HEK293 (cell line): Measurements from ENCODE around the gene CRTC1.

Source experiments
- CTCF ChIA-PET: fragments of 350-600 bp; formaldehyde crosslinking; extraction: SDS; loops from one replicate; lab custom pipeline; 2021; ENCODE audit warnings: antibody characterized with exemption; lab: Yijun Ruan, JAX
- POLR2A ChIA-PET: fragments of 300-600 bp; formaldehyde crosslinking; extraction: SDS; loops from one replicate; lab custom pipeline; 2020; ENCODE audit warnings: antibody characterized with exemption, inconsistent platforms; lab: Yijun Ruan, JAX
- H3K27ac ChIP-seq: fragments of 200-500 bp; sonication (Bioruptor generic); 2 replicates; pipeline ENCODE4 v1.5.1; 2014; ENCODE audit warnings: low read depth, low read length, control low read depth, inconsistent platforms; ENCODE audit errors: extremely low read depth
- H3K36me3 ChIP-seq, 2 experiments: fragments of 200-500 bp in 1 of 2; sonication (Bioruptor generic) in 1 of 2; 1 replicate in 1 of 2; 2 replicates in 1 of 2; pipeline ENCODE4 v1.5.1; 2014 to 2017; ENCODE audit warnings: inconsistent platforms in 2 of 2, low read length in 2 of 2; ENCODE audit not compliant: control insufficient read depth in 2 of 2, insufficient read depth in 1 of 2
- H3K4me1 ChIP-seq: fragments of 200-500 bp; sonication (Bioruptor generic); 2 replicates; pipeline ENCODE4 v1.5.1; 2014; ENCODE audit warnings: mild to moderate bottlenecking, low read length, inconsistent platforms; ENCODE audit not compliant: control insufficient read depth, insufficient read depth
- H3K4me3 ChIP-seq: 2 replicates; pipeline ENCODE4 v1.5.1; 2011; ENCODE audit warnings: low read depth, mild to moderate bottlenecking, control low read depth, low read length, moderate library complexity
- H3K9me3 ChIP-seq: fragments of 200-500 bp; sonication (Bioruptor generic); 2 replicates; pipeline ENCODE4 v1.5.1; 2014; ENCODE audit warnings: low read depth, low read length, inconsistent platforms; ENCODE audit not compliant: control insufficient read depth, insufficient read depth
- GFI1B ChIP-seq: fragments of 450-650 bp; formaldehyde crosslinking; IDR thresholded peaks from 2 replicates; pipeline ENCODE4 v1.5.1; 2016; ENCODE audit warnings: missing biosample characterization, missing genetic modification characterization
- KLF16 ChIP-seq: fragments of 450-650 bp; formaldehyde crosslinking; IDR thresholded peaks from 2 replicates; pipeline ENCODE4 v1.5.1; 2017; ENCODE audit warnings: missing biosample characterization, missing genetic modification characterization
- MZF1 ChIP-seq: fragments of 450-650 bp; formaldehyde crosslinking; IDR thresholded peaks from 2 replicates; pipeline ENCODE4 v1.5.1; 2017; ENCODE audit warnings: missing biosample characterization, missing genetic modification characterization, borderline replicate concordance
- RBAK ChIP-seq: fragments of 450-650 bp; formaldehyde crosslinking; IDR thresholded peaks from 2 replicates; pipeline ENCODE4 v1.5.1; 2016; ENCODE audit warnings: missing biosample characterization, missing genetic modification characterization
- SCRT2 ChIP-seq: fragments of 450-650 bp; formaldehyde crosslinking; IDR thresholded peaks from 2 replicates; pipeline ENCODE4 v1.5.1; 2016; ENCODE audit warnings: missing biosample characterization, missing genetic modification characterization
- ZBTB1 ChIP-seq: fragments of 450-650 bp; formaldehyde crosslinking; IDR thresholded peaks from 2 replicates; pipeline ENCODE4 v1.5.1; 2016; ENCODE audit warnings: missing biosample characterization, missing genetic modification characterization
- ZBTB21 ChIP-seq: fragments of 450-650 bp; formaldehyde crosslinking; IDR thresholded peaks from 2 replicates; pipeline ENCODE4 v1.5.1; 2017; ENCODE audit warnings: missing biosample characterization, missing genetic modification characterization
- ZBTB8A ChIP-seq: fragments of 450-650 bp; formaldehyde crosslinking; IDR thresholded peaks from 2 replicates; pipeline ENCODE4 v1.5.1; 2016; ENCODE audit warnings: missing biosample characterization, missing genetic modification characterization
- ZFP69B ChIP-seq: fragments of 450-650 bp; formaldehyde crosslinking; IDR thresholded peaks from 2 replicates; pipeline ENCODE4 v1.5.1; 2016; ENCODE audit warnings: missing biosample characterization, missing genetic modification characterization
- ZNF174 ChIP-seq: fragments of 450-650 bp; formaldehyde crosslinking; IDR thresholded peaks from 2 replicates; pipeline ENCODE4 v1.5.0; 2017; ENCODE audit warnings: missing biosample characterization, mild to moderate bottlenecking, missing genetic modification characterization
- ZNF19 ChIP-seq: fragments of 450-650 bp; formaldehyde crosslinking; IDR thresholded peaks from 2 replicates; pipeline ENCODE4; 2016; ENCODE audit warnings: missing biosample characterization, missing genetic modification characterization, low read depth
- ZNF23 ChIP-seq: fragments of 450-650 bp; formaldehyde crosslinking; IDR thresholded peaks from 2 replicates; pipeline ENCODE4 v1.5.1; 2016; ENCODE audit warnings: missing biosample characterization, missing genetic modification characterization, borderline replicate concordance
- ZNF266 ChIP-seq: fragments of 450-650 bp; formaldehyde crosslinking; IDR thresholded peaks from 2 replicates; pipeline ENCODE4 v1.5.1; 2016; ENCODE audit warnings: missing biosample characterization, missing genetic modification characterization, low read depth
- ZNF280C ChIP-seq: fragments of 450-650 bp; formaldehyde crosslinking; IDR thresholded peaks from 2 replicates; pipeline ENCODE4 v1.5.1; 2016; ENCODE audit warnings: missing biosample characterization, missing genetic modification characterization
- ZNF292 ChIP-seq: fragments of 450-650 bp; formaldehyde crosslinking; IDR thresholded peaks from 2 replicates; pipeline ENCODE4 v1.5.1; 2016; ENCODE audit warnings: low read depth, missing biosample characterization, missing genetic modification characterization, borderline replicate concordance
- ZNF394 ChIP-seq: fragments of 450-650 bp; formaldehyde crosslinking; IDR thresholded peaks from 2 replicates; pipeline ENCODE4 v1.5.1; 2016; ENCODE audit warnings: missing biosample characterization, missing genetic modification characterization, mild to moderate bottlenecking, moderate library complexity, borderline replicate concordance
- ZNF416 ChIP-seq: fragments of 450-650 bp; formaldehyde crosslinking; IDR thresholded peaks from 2 replicates; pipeline ENCODE4 v1.5.1; 2016; ENCODE audit warnings: missing biosample characterization, missing genetic modification characterization
- ZNF423 ChIP-seq: fragments of 450-650 bp; formaldehyde crosslinking; IDR thresholded peaks from 2 replicates; pipeline ENCODE4 v1.5.1; 2016; ENCODE audit warnings: missing biosample characterization, missing genetic modification characterization
- ZNF426 ChIP-seq: fragments of 450-650 bp; formaldehyde crosslinking; IDR thresholded peaks from 2 replicates; pipeline ENCODE4 v1.5.1; 2017; ENCODE audit warnings: missing biosample characterization, missing genetic modification characterization, mild to moderate bottlenecking, inconsistent platforms, moderate library complexity
- ZNF473 ChIP-seq: fragments of 450-650 bp; formaldehyde crosslinking; IDR thresholded peaks from 2 replicates; pipeline ENCODE4 v1.5.1; 2017; ENCODE audit warnings: missing biosample characterization, missing genetic modification characterization
- ZNF510 ChIP-seq: fragments of 450-650 bp; formaldehyde crosslinking; IDR thresholded peaks from 2 replicates; pipeline ENCODE4 v1.5.1; 2018; ENCODE audit warnings: mild to moderate bottlenecking, missing genetic modification characterization, missing biosample characterization; ENCODE audit not compliant: insufficient replicate concordance
- ZNF571 ChIP-seq: fragments of 450-650 bp; formaldehyde crosslinking; IDR thresholded peaks from 2 replicates; pipeline ENCODE4 v1.5.0; 2017; ENCODE audit warnings: missing biosample characterization, missing genetic modification characterization
- ZNF596 ChIP-seq: fragments of 450-650 bp; IDR thresholded peaks from 2 replicates; pipeline ENCODE4 v1.5.0; 2018; ENCODE audit warnings: missing biosample characterization, mild to moderate bottlenecking, missing genetic modification characterization, moderate library complexity
- ZNF610 ChIP-seq: fragments of 450-650 bp; formaldehyde crosslinking; IDR thresholded peaks from 2 replicates; pipeline ENCODE4 v1.5.1; 2016; ENCODE audit warnings: missing biosample characterization, missing genetic modification characterization, borderline replicate concordance
- ZNF645 ChIP-seq: fragments of 450-650 bp; formaldehyde crosslinking; IDR thresholded peaks from 2 replicates; pipeline ENCODE4; 2016; ENCODE audit warnings: missing biosample characterization, missing genetic modification characterization
- ZNF777 ChIP-seq: fragments of 450-650 bp; formaldehyde crosslinking; IDR thresholded peaks from 2 replicates; pipeline ENCODE4 v1.5.1; 2017; ENCODE audit warnings: missing biosample characterization, missing genetic modification characterization, borderline replicate concordance
- ZNF792 ChIP-seq: fragments of 450-650 bp; formaldehyde crosslinking; IDR thresholded peaks from 2 replicates; pipeline ENCODE4 v1.5.1; 2016; ENCODE audit warnings: missing biosample characterization, missing genetic modification characterization
- ZSCAN4 ChIP-seq: fragments of 450-650 bp; formaldehyde crosslinking; IDR thresholded peaks from 2 replicates; pipeline ENCODE4 v1.5.1; 2017; ENCODE audit warnings: missing biosample characterization, missing genetic modification characterization
- ZXDB ChIP-seq: fragments of 450-650 bp; formaldehyde crosslinking; IDR thresholded peaks from 2 replicates; pipeline ENCODE4 v1.5.1; 2016; ENCODE audit warnings: missing biosample characterization, missing genetic modification characterization
- TF ChIP-seq, protein P1 (sequence below): fragments of 450-650 bp; formaldehyde crosslinking; IDR thresholded peaks from 2 replicates; pipeline ENCODE4 v1.5.1; 2016; ENCODE audit warnings: missing biosample characterization, missing genetic modification characterization
- TF ChIP-seq, protein P2 (sequence below): fragments of 450-650 bp; formaldehyde crosslinking; IDR thresholded peaks from 2 replicates; pipeline ENCODE4 v1.5.1; 2016; ENCODE audit warnings: missing biosample characterization, missing genetic modification characterization, borderline replicate concordance

The CRTC1 gene

DNA sequence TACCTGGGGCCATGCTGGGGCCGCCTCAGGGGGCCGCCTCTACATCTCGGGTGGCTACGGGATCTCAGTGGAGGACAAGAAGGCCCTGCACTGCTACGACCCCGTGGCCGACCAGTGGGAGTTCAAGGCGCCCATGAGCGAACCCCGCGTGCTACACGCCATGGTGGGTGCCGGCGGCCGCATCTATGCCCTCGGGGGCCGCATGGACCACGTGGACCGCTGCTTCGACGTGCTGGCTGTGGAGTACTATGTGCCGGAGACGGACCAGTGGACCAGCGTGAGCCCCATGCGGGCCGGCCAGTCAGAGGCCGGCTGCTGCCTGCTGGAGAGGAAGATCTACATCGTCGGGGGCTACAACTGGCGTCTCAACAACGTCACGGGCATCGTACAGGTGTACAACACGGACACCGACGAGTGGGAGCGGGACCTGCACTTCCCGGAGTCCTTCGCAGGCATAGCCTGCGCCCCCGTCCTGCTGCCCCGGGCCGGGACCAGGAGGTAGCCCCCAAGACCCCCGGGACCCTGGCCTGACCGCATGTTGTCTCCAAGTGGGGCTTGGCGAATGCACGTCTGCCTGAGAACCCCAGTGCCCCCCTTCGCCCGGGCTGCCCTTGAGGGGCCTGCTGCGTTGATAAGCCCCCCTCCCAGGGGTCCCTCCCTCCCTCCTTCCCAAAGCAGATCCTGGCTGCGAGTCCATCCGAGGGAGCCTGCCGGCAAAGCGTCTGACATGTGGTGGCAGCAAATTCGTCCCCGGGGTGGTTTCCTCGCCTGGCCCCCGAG, 14.5 kb upstream of the CRTC1 start:
- Histone ChIP-seq H3K27ac (no peak overlapping the region), H3K9me3 (no peaks in the 10 kb centered on the region), H3K36me3 (peaks cover 0 to 27% of the 10 kb centered on the region in 2 experiments; a peak in 2 of 3 replicates), H3K4me3 (no peak overlapping the region), H3K4me1 (no peaks in the 10 kb centered on the region)
- CTCF ChIA-PET = no interaction called here
- POLR2A ChIA-PET = no interaction called here
- no peak for TF ChIP-seq ZNF23 (tag by site-specific recombination)
- TF ChIP-seq ZNF394 = no peak
- no peak for TF ChIP-seq GFI1B (tag by site-specific recombination)
- no peak for TF ChIP-seq ZNF610
- TF ChIP-seq ZNF777 = no peak
- TF ChIP-seq ZNF174 (tag by site-specific recombination) = no peak
- TF ChIP-seq, protein P1, sequence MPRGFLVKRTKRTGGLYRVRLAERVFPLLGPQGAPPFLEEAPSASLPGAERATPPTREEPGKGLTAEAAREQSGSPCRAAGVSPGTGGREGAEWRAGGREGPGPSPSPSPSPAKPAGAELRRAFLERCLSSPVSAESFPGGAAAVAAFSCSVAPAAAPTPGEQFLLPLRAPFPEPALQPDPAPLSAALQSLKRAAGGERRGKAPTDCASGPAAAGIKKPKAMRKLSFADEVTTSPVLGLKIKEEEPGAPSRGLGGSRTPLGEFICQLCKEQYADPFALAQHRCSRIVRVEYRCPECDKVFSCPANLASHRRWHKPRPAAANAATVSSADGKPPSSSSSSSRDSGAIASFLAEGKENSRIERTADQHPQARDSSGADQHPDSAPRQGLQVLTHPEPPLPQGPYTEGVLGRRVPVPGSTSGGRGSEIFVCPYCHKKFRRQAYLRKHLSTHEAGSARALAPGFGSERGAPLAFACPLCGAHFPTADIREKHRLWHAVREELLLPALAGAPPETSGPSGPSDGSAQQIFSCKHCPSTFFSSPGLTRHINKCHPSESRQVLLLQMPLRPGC (tag by site-specific recombination) = no peak
- no peak for TF ChIP-seq ZNF571 (tag by site-specific recombination)
- TF ChIP-seq ZNF510 (tag by site-specific recombination) = no peak
- no peak for TF ChIP-seq ZBTB1
- TF ChIP-seq ZNF266 (tag by site-specific recombination) = no peak
- no peak for TF ChIP-seq ZNF280C (tag by site-specific recombination)
- TF ChIP-seq ZSCAN4 = no peak
- no peak for TF ChIP-seq KLF16 (tag by site-specific recombination)
- no peak for TF ChIP-seq ZNF645
- no peak for TF ChIP-seq ZNF292
- no peak for TF ChIP-seq ZNF416 (tag by site-specific recombination)
- TF ChIP-seq, protein P2, sequence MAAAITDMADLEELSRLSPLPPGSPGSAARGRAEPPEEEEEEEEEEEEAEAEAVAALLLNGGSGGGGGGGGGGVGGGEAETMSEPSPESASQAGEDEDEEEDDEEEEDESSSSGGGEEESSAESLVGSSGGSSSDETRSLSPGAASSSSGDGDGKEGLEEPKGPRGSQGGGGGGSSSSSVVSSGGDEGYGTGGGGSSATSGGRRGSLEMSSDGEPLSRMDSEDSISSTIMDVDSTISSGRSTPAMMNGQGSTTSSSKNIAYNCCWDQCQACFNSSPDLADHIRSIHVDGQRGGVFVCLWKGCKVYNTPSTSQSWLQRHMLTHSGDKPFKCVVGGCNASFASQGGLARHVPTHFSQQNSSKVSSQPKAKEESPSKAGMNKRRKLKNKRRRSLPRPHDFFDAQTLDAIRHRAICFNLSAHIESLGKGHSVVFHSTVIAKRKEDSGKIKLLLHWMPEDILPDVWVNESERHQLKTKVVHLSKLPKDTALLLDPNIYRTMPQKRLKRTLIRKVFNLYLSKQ (tag by site-specific recombination) = no peak

DNA sequence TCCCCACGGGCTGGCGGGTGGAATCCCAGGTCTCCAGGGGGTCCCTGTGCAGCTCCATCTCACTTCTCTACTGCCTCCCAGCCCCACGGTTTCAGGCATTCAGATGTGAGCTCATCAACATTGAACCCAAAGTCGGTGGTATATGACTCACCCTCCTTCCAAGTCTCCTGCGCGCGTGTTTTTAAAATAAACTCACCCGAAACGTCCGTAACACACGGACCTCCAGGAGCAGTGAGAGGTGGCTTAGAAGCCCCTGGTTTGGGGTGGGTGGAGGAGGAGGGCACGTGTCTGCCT, 14.0 kb upstream of the CRTC1 start:
- Histone ChIP-seq H3K36me3 (peaks cover 0 to 27% of the 10 kb centered on the region in 2 experiments; a peak in 2 of 3 replicates), H3K4me1 (no peaks in the 10 kb centered on the region), H3K9me3 (no peaks in the 10 kb centered on the region), H3K4me3 (no peak overlapping the region), H3K27ac (no peak overlapping the region)
- ChIA-PET CTCF (no interaction called here), POLR2A (no interaction called here)
- TF ChIP-seq ZBTB8A (tag by site-specific recombination) (no peak), ZNF423 (tag by site-specific recombination) (no peak), ZNF19 (tag by site-specific recombination) (no peak), ZNF596 (tag by site-specific recombination) (no peak), ZNF792 (tag by site-specific recombination) (no peak), MZF1 (tag by site-specific recombination) (no peak), ZNF473 (no peak), SCRT2 (tag by site-specific recombination) (no peak), ZFP69B (tag by site-specific recombination) (no peak), ZBTB21 (tag by site-specific recombination) (no peak), RBAK (no peak), ZNF426 (no peak), ZXDB (tag by site-specific recombination) (no peak)
